GM12878 (cell line): ENCODE data around the gene SIX3. TPM values are rescaled to one million over a fixed set of nuclear protein-coding genes. Genes with fewer than 3 reads are reported as not detected.

ENCODE experiments used
- ATAC-seq: fragments of 200-7000 bp; cut with Tn5 transposase; 3 replicates; pipeline ENCODE4 v1.9.1; 2020; ENCODE audit warnings: mild to moderate bottlenecking, moderate library complexity
- BruUV-seq: library from RNA; stranded (reverse); fragments of 400-500 nt; replicated peaks from 2 replicates; lab custom pipeline; 2021; lab: Mats Ljungman, UMichigan
- CTCF ChIA-PET: fragments of 300-600 bp; sonication (Branson Sonifier 250); formaldehyde crosslinking; extraction: SDS; loops from one replicate; lab custom pipeline; 2021; ENCODE audit warnings: inconsistent platforms; lab: Yijun Ruan, JAX
- POLR2A ChIA-PET: fragments of 350-600 bp; formaldehyde crosslinking; extraction: SDS; loops from one replicate; lab custom pipeline; 2021; ENCODE audit warnings: inconsistent platforms; lab: Charles Lee
- RAD21 ChIA-PET: fragments of 300-600 bp; sonication (Branson Sonifier 250); formaldehyde crosslinking; loops from one replicate; lab custom pipeline; 2023; ENCODE audit warnings: antibody characterized with exemption; ENCODE audit not compliant: unreplicated experiment; lab: Charles Lee
- SMC1A ChIA-PET: fragments of 300-600 bp; sonication (Branson Sonifier 250); formaldehyde crosslinking; loops from one replicate; lab custom pipeline; 2023; ENCODE audit not compliant: unreplicated experiment, uncharacterized antibody; lab: Charles Lee
- DNase-seq: peaks from one replicate; pipeline ENCODE4 v3.0.0-alpha.2; 2011; ENCODE audit warnings: low read depth, low spot score
- FAIRE-seq: peaks from 3 replicates; lab custom pipeline; 2011; peaks lifted over from hg19 to GRCh38; lab: Jason Lieb, UNC
- H2AFZ ChIP-seq: 2 replicates; pipeline ENCODE4 v1.6.0; 2011; ENCODE audit warnings: low read depth, low read length, control low read depth; ENCODE audit not compliant: control insufficient read depth
- H3K27ac ChIP-seq: 2 replicates; pipeline ENCODE4 v1.5.1; 2011; ENCODE audit warnings: control low read depth; ENCODE audit not compliant: control insufficient read depth, insufficient read depth
- H3K27me3 ChIP-seq, 2 experiments: replicated peaks in 1 of 2; 2 replicates each; pipeline versions ENCODE4 v1.6.0 to v1.6.1; 2011; ENCODE audit warnings: low read length in 1 of 2; ENCODE audit not compliant: control insufficient read depth in 2 of 2, insufficient read depth in 2 of 2
- H3K36me3 ChIP-seq, 2 experiments: 2 replicates each; pipeline ENCODE4 v1.5.1; 2011; ENCODE audit warnings: low read length in 1 of 2; ENCODE audit not compliant: control insufficient read depth in 2 of 2, insufficient read depth in 2 of 2
- H3K4me1 ChIP-seq: 2 replicates; pipeline ENCODE4 v1.6.1; 2011; ENCODE audit warnings: mild to moderate bottlenecking, low read length, moderate library complexity, mixed read lengths; ENCODE audit not compliant: control insufficient read depth, insufficient read depth
- H3K4me2 ChIP-seq: 2 replicates; pipeline ENCODE4 v1.6.0; 2011; ENCODE audit warnings: control low read depth; ENCODE audit not compliant: control insufficient read depth, insufficient read depth
- H3K4me3 ChIP-seq: fragments of 200-600 bp; sonication (generic); 2 replicates; pipeline ENCODE4 v1.5.1; 2016
- H3K79me2 ChIP-seq: 2 replicates; pipeline ENCODE4 v1.6.0; 2011; ENCODE audit warnings: low read length; ENCODE audit not compliant: control insufficient read depth, insufficient read depth
- H3K9ac ChIP-seq: 2 replicates; pipeline ENCODE4 v1.8.0; 2011; ENCODE audit warnings: low read length, control low read depth, mixed read lengths; ENCODE audit not compliant: control insufficient read depth, insufficient read depth
- H3K9me3 ChIP-seq: replicated peaks from 3 replicates; pipeline ENCODE4 v1.5.1; 2011; ENCODE audit warnings: mild to moderate bottlenecking, low read length; ENCODE audit not compliant: control insufficient read depth, insufficient read depth
- H4K20me1 ChIP-seq: 2 replicates; pipeline ENCODE4 v1.6.0; 2011; ENCODE audit not compliant: control insufficient read depth, insufficient read depth
- ASH2L ChIP-seq: fragments of 300-600, 200-600 bp; sonication (generic); IDR thresholded peaks from 2 replicates; pipeline ENCODE4 v1.6.1; 2017; ENCODE audit warnings: low read depth, mild to moderate bottlenecking, borderline replicate concordance
- EGR1 ChIP-seq, 2 experiments: IDR thresholded peaks; 1 replicate in 1 of 2; 2 replicates in 1 of 2; pipeline ENCODE4 v1.6.1; 2011 to 2012; ENCODE audit warnings: low read depth in 2 of 2, low read length in 2 of 2, borderline replicate concordance in 1 of 2, mild to moderate bottlenecking in 1 of 2, moderate library complexity in 1 of 2
- FOXM1 ChIP-seq: IDR thresholded peaks from 2 replicates; pipeline ENCODE4 v1.6.1; 2012; ENCODE audit warnings: low read depth, mild to moderate bottlenecking, inconsistent platforms, low read length, moderate library complexity
- KDM1A ChIP-seq: fragments of 200-600 bp; sonication (generic); IDR thresholded peaks from 2 replicates; pipeline ENCODE4 v1.6.1; 2016; ENCODE audit warnings: borderline replicate concordance
- MEF2A ChIP-seq: IDR thresholded peaks from 2 replicates; pipeline ENCODE4 v1.6.1; 2011; ENCODE audit warnings: low read depth, mild to moderate bottlenecking, low read length, moderate library complexity; ENCODE audit not compliant: insufficient read depth
- MTA2 ChIP-seq: fragments of 450-650 bp; IDR thresholded peaks from 2 replicates; pipeline ENCODE4 v1.6.1; 2016; ENCODE audit warnings: low read depth, mild to moderate bottlenecking, moderate library complexity
- RAD51 ChIP-seq: fragments of 450-650 bp; IDR thresholded peaks from 2 replicates; pipeline ENCODE4 v1.6.1; 2016; ENCODE audit warnings: moderate library complexity, mild to moderate bottlenecking, inconsistent platforms
- RBBP5 ChIP-seq: fragments of 200-600 bp; sonication (generic); conservative IDR thresholded peaks from 2 replicates; pipeline ENCODE4 v1.6.1; 2016
- SMAD1 ChIP-seq: fragments of 450-650 bp; IDR thresholded peaks from 2 replicates; pipeline ENCODE4 v1.6.1; 2018; ENCODE audit warnings: mild to moderate bottlenecking, low read depth; ENCODE audit not compliant: partially characterized antibody
- TARDBP ChIP-seq: IDR thresholded peaks from 2 replicates; pipeline ENCODE4 v1.6.1; 2016; ENCODE audit warnings: borderline replicate concordance
- YBX1 ChIP-seq: fragments of 450-650 bp; IDR thresholded peaks from 2 replicates; pipeline ENCODE4 v1.6.1; 2016; ENCODE audit warnings: antibody characterized with exemption
- ZBED1 ChIP-seq: IDR thresholded peaks from 2 replicates; pipeline ENCODE4 v1.6.1; 2016; ENCODE audit warnings: borderline replicate concordance
- WGBS: methylation state at CpG from one replicate; pipeline ENCODE4 v1.1.6; 2016; ENCODE audit warnings: low lambda C conversion rate; ENCODE audit not compliant: insufficient replicate concordance, insufficient coverage; ENCODE audit errors: missing lambda C conversion rate; 5-methylcytosine and 5-hydroxymethylcytosine counted together
- in situ Hi-C: fragments of 300-500 bp; cut with MboI; formaldehyde crosslinking; loops from 9 replicates; pipeline ENCODE4 v1.14.3; 2018; ENCODE audit warnings: mixed read lengths
- intact Hi-C: fragments of 100-400 bp; cut with micrococcal nuclease; formaldehyde crosslinking; loops from one replicate; pipeline ENCODE4 v1.14.2; 2022; ENCODE audit not compliant: unreplicated experiment
- polyA plus RNA-seq, 11 experiments: library from polyadenylated mRNA; depleted of rRNA in 4 of 11; unstranded in 6 of 11; stranded (reverse) in 5 of 11; fragments of >200 nt; fragmentation: Nextera tagmentation in 4 of 11; fragmentation: Illumina TruSeq in 1 of 11; extraction: Ambion mirVana in 4 of 11; extraction: Trizol in 1 of 11; gene quantifications; 1 replicate in 1 of 11; 2 replicates in 10 of 11; pipeline versions ENCODE4 v1.2.1 to v1.2.3, GENCODE V29; 2011 to 2016; ENCODE audit warnings: inconsistent platforms in 2 of 11, missing spikeins in 2 of 11, low read depth in 1 of 11
- total RNA-seq, 4 experiments: library from RNA; depleted of rRNA in 3 of 4; stranded (reverse); fragments of >200 nt in 3 of 4; fragmentation: Illumina TruSeq in 1 of 4; extraction: Trizol in 1 of 4; gene quantifications; 2 replicates each; pipeline versions ENCODE4 v1.2.1 to v1.2.3, GENCODE V29; 2013 to 2021
- TF ChIP-seq, protein P1 (sequence below): fragments of 450-650 bp; IDR thresholded peaks from 2 replicates; pipeline ENCODE4 v1.6.1; 2017; ENCODE audit warnings: antibody characterized with exemption, mild to moderate bottlenecking, moderate library complexity
- TF ChIP-seq, protein P2 (sequence below), 3 experiments: IDR thresholded peaks in 2 of 3; conservative IDR thresholded peaks in 1 of 3; 2 replicates each; pipeline ENCODE4 v1.5.1; 2011; ENCODE audit warnings: low read depth in 3 of 3, low read length in 3 of 3, mild to moderate bottlenecking in 3 of 3, control low read depth in 2 of 3, moderate library complexity in 2 of 3, inconsistent platforms in 1 of 3, mixed read lengths in 1 of 3; ENCODE audit not compliant: control insufficient read depth in 2 of 3, insufficient read depth in 1 of 3; ENCODE audit errors: extremely low read depth in 1 of 3
- TF ChIP-seq, protein P3 (sequence below): fragments of 450-650 bp; IDR thresholded peaks from 2 replicates; pipeline ENCODE4 v1.6.1; 2017; ENCODE audit warnings: mild to moderate bottlenecking

The SIX3 gene
- total and polyA plus RNA-seq, 10 of the 15 experiments (the other 5 are each of a cell fraction or from before 2014, with no cell fraction given) = 0.05 to 0.42 (median 0.13) TPM; not detected in 4

DNA sequence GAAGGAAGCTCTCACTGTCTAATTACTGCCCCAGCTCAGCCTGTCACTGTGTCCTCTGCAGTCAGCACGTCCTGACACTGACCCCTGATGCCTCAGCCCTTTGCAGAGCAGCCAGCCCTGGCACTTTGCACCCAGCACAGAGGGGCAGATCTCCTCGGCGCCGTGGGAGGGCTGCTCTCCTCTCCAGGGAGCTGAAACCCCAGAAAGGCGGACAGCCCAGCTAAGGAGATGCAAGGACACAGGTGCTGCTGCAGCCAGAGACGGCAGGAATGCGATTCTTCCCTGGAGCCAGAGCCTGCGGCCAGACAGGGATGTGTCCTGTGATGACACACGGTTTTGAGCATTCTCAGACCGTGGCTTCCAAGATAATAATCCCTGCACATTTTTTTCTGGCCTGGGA lies 34.5 kb upstream of the SIX3 start:
- Histone ChIP-seq H3K27ac (no peak overlapping the region), H3K27me3 (no peaks in the 10 kb centered on the region), H2AFZ (no peak overlapping the region), H3K36me3 (no peaks in the 10 kb centered on the region), H3K4me3 (no peak overlapping the region), H3K4me2 (no peak overlapping the region), H3K4me1 (no peaks in the 10 kb centered on the region), H3K79me2 (no peaks in the 10 kb centered on the region), H3K9ac (no peak overlapping the region), H3K9me3 (no peaks in the 10 kb centered on the region; the same call in 2 of the 3 replicates), H4K20me1 (no peaks in the 10 kb centered on the region)
- in situ Hi-C loops (no loop called here), intact Hi-C loops (no loop called here)
- SMC1A ChIA-PET = interaction anchor here (1.2 kb wide), 1 partner anchor 137 kb away, joined by 3 read pairs; no protein-coding TSS in a partner anchor
- ATAC-seq = no peak
- POLR2A ChIA-PET = no interaction called here
- BruUV-seq = no TSS peak
- WGBS = 27% methylated on average over 10 of the region's 10 CpGs
- RAD21 ChIA-PET = interaction anchor here (0.6 kb wide), 1 partner anchor 548 kb away, joined by 3 read pairs; no protein-coding TSS in a partner anchor
- no peak for DNase-seq
- CTCF ChIA-PET = interaction anchor here (1.4 kb wide), 1 partner anchor 20 kb away, joined by 5 read pairs; no protein-coding TSS in a partner anchor
- no peak for FAIRE-seq
- TF ChIP-seq MEF2A (no peak), MTA2 (no peak), RAD51 (no peak), TARDBP (no peak), YBX1 (no peak), EGR1 (IDR thresholded peaks at IDR 0.05; ENCODE audit: borderline replicate concordance in 1 of 2, low read depth in 2 of 2, low read length in 2 of 2) (no peak), FOXM1 (no peak), KDM1A (no peak), SMAD1 (no peak), ASH2L (no peak), RBBP5 (no peak), ZBED1 (no peak)
- TF ChIP-seq, protein P1, sequence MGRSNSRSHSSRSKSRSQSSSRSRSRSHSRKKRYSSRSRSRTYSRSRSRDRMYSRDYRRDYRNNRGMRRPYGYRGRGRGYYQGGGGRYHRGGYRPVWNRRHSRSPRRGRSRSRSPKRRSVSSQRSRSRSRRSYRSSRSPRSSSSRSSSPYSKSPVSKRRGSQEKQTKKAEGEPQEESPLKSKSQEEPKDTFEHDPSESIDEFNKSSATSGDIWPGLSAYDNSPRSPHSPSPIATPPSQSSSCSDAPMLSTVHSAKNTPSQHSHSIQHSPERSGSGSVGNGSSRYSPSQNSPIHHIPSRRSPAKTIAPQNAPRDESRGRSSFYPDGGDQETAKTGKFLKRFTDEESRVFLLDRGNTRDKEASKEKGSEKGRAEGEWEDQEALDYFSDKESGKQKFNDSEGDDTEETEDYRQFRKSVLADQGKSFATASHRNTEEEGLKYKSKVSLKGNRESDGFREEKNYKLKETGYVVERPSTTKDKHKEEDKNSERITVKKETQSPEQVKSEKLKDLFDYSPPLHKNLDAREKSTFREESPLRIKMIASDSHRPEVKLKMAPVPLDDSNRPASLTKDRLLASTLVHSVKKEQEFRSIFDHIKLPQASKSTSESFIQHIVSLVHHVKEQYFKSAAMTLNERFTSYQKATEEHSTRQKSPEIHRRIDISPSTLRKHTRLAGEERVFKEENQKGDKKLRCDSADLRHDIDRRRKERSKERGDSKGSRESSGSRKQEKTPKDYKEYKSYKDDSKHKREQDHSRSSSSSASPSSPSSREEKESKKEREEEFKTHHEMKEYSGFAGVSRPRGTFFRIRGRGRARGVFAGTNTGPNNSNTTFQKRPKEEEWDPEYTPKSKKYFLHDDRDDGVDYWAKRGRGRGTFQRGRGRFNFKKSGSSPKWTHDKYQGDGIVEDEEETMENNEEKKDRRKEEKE = no peak
- TF ChIP-seq, protein P2, sequence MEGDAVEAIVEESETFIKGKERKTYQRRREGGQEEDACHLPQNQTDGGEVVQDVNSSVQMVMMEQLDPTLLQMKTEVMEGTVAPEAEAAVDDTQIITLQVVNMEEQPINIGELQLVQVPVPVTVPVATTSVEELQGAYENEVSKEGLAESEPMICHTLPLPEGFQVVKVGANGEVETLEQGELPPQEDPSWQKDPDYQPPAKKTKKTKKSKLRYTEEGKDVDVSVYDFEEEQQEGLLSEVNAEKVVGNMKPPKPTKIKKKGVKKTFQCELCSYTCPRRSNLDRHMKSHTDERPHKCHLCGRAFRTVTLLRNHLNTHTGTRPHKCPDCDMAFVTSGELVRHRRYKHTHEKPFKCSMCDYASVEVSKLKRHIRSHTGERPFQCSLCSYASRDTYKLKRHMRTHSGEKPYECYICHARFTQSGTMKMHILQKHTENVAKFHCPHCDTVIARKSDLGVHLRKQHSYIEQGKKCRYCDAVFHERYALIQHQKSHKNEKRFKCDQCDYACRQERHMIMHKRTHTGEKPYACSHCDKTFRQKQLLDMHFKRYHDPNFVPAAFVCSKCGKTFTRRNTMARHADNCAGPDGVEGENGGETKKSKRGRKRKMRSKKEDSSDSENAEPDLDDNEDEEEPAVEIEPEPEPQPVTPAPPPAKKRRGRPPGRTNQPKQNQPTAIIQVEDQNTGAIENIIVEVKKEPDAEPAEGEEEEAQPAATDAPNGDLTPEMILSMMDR (IDR thresholded peaks at IDR 0.05 in 2 of 3, conservative IDR thresholded peaks at IDR 0.05 in 1 of 3; ENCODE audit: control insufficient read depth in 2 of 3, extremely low read depth in 1 of 3, insufficient read depth in 1 of 3, low read depth in 3 of 3, low read length in 3 of 3) = no peak
- TF ChIP-seq, protein P3, sequence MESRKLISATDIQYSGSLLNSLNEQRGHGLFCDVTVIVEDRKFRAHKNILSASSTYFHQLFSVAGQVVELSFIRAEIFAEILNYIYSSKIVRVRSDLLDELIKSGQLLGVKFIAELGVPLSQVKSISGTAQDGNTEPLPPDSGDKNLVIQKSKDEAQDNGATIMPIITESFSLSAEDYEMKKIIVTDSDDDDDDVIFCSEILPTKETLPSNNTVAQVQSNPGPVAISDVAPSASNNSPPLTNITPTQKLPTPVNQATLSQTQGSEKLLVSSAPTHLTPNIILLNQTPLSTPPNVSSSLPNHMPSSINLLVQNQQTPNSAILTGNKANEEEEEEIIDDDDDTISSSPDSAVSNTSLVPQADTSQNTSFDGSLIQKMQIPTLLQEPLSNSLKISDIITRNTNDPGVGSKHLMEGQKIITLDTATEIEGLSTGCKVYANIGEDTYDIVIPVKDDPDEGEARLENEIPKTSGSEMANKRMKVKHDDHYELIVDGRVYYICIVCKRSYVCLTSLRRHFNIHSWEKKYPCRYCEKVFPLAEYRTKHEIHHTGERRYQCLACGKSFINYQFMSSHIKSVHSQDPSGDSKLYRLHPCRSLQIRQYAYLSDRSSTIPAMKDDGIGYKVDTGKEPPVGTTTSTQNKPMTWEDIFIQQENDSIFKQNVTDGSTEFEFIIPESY = no peak
